Glutamatergic neuron (in vitro differentiated cells): ENCODE measurements around the gene SMARCAD1. TPM values are rescaled to one million over a fixed set of nuclear protein-coding genes. Genes with fewer than 3 reads are reported as not detected.
"Not testable (repeated sequence)": the region's sequence is repeated elsewhere in the genome, so short reads cannot be mapped to it uniquely, and the experiment has no call there.

Experiments used
- DNase-seq: peaks from one replicate; pipeline ENCODE4 v3.0.0; 2022
- H3K27ac Mint-ChIP-seq: one replicate; pipeline ENCODE4 v1.8.0; 2020; ENCODE audit warnings: mild to moderate bottlenecking, mixed read lengths, inconsistent platforms; ENCODE audit not compliant: unreplicated experiment
- H3K27me3 Mint-ChIP-seq: one replicate; pipeline ENCODE4 v1.8.0; 2020; ENCODE audit warnings: mild to moderate bottlenecking, moderate library complexity, mixed read lengths, inconsistent platforms; ENCODE audit not compliant: unreplicated experiment
- H3K36me3 Mint-ChIP-seq: one replicate; pipeline ENCODE4 v1.8.0; 2020; ENCODE audit warnings: mild to moderate bottlenecking, mixed read lengths, inconsistent platforms; ENCODE audit not compliant: unreplicated experiment
- H3K4me1 Mint-ChIP-seq: one replicate; pipeline ENCODE4 v1.8.0; 2020; ENCODE audit warnings: mild to moderate bottlenecking, low read depth, mixed read lengths, inconsistent platforms; ENCODE audit not compliant: unreplicated experiment
- H3K4me3 Mint-ChIP-seq: one replicate; pipeline ENCODE4 v1.8.0; 2020; ENCODE audit warnings: mild to moderate bottlenecking, mixed read lengths, inconsistent platforms; ENCODE audit not compliant: unreplicated experiment
- H3K9me3 Mint-ChIP-seq: one replicate; pipeline ENCODE4 v1.8.0; 2020; ENCODE audit warnings: mild to moderate bottlenecking, moderate library complexity, mixed read lengths, inconsistent platforms; ENCODE audit not compliant: unreplicated experiment
- total RNA-seq: library from RNA; stranded (reverse); fragmentation: NEBNext Ultra II Directional; extraction: Animal tissue kit (Norgen Biotek cat#: 25700); gene quantifications from one replicate; pipeline ENCODE4 v1.2.1, GENCODE V29; 2021; ENCODE audit not compliant: unreplicated experiment
- TF ChIP-seq, protein P1 (sequence below): fragments of 200-600 bp; sonication (generic); IDR thresholded peaks from one replicate; pipeline ENCODE4 v1.5.0; 2021; ENCODE audit not compliant: partially characterized antibody, unreplicated experiment

Gene SMARCAD1
- total RNA-seq, 1 donor from 2014 or later = 74.8 TPM

DNA sequence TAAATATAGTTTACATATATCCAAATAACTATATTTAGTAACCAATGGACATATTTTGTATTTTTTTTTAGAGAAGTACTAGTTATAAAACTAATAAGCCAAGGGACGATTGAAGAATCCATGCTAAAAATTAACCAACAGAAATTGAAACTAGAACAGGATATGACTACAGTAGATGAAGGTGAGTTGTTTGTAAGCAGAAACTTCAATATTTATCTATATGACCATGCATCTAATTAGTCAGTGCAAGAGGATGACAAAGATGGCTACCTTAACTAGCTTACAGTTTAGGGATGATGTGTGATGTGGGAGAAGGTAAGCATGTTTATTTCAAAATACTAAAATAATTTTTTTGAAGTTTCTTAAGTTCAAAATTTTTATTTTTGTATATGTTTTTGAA lies 77.2 kb downstream of the SMARCAD1 start:
- no peaks in the 10 kb centered on the region for H3K9me3 Mint-ChIP-seq
- TF ChIP-seq, protein P1, sequence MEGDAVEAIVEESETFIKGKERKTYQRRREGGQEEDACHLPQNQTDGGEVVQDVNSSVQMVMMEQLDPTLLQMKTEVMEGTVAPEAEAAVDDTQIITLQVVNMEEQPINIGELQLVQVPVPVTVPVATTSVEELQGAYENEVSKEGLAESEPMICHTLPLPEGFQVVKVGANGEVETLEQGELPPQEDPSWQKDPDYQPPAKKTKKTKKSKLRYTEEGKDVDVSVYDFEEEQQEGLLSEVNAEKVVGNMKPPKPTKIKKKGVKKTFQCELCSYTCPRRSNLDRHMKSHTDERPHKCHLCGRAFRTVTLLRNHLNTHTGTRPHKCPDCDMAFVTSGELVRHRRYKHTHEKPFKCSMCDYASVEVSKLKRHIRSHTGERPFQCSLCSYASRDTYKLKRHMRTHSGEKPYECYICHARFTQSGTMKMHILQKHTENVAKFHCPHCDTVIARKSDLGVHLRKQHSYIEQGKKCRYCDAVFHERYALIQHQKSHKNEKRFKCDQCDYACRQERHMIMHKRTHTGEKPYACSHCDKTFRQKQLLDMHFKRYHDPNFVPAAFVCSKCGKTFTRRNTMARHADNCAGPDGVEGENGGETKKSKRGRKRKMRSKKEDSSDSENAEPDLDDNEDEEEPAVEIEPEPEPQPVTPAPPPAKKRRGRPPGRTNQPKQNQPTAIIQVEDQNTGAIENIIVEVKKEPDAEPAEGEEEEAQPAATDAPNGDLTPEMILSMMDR = no peak
- H3K27me3 Mint-ChIP-seq = no peaks in the 10 kb centered on the region
- H3K36me3 Mint-ChIP-seq = no peaks in the 10 kb centered on the region
- H3K27ac Mint-ChIP-seq = no peak overlapping the region
- no peaks in the 10 kb centered on the region for H3K4me1 Mint-ChIP-seq
- H3K4me3 Mint-ChIP-seq = no peak overlapping the region
- DNase-seq = no peak

- H3K36me3 Mint-ChIP-seq = no peaks in the 10 kb centered on the region
- no peaks in the 10 kb centered on the region for H3K9me3 Mint-ChIP-seq
- TF ChIP-seq, protein P1 = no peak
- DNase-seq = no peak
- H3K4me1 Mint-ChIP-seq = no peaks in the 10 kb centered on the region
- H3K27me3 Mint-ChIP-seq = no peaks in the 10 kb centered on the region
- no peak overlapping the region for H3K4me3 Mint-ChIP-seq
- H3K27ac Mint-ChIP-seq = no peak overlapping the region
Observed at GRCh38 chr4:94285666-94286065, 78.0 kb downstream of the SMARCAD1 start.

GRCh38 chr4:94290245-94290644 lies 82.6 kb downstream of the SMARCAD1 start:
- Mint-ChIP-seq H3K4me3 (no peak overlapping the region), H3K27ac (no peak overlapping the region), H3K36me3 (no peaks in the 10 kb centered on the region), H3K27me3 (peaks cover 2% of the 10 kb centered on the region), H3K9me3 (no peaks in the 10 kb centered on the region), H3K4me1 (peaks cover 2% of the 10 kb centered on the region)
- TF ChIP-seq, protein P1 = peak; percentile 56
- DNase-seq = no peak

GRCh38 chr4:94293981-94294380 lies 86.3 kb downstream of the SMARCAD1 start:
- not testable (repeated sequence) for H3K27me3 Mint-ChIP-seq, DNase-seq, H3K36me3 Mint-ChIP-seq, H3K27ac Mint-ChIP-seq, H3K4me3 Mint-ChIP-seq, H3K4me1 Mint-ChIP-seq, H3K9me3 Mint-ChIP-seq

GRCh38 chr4:94295473-94295872 lies 87.8 kb downstream of the SMARCAD1 start:
- DNase-seq, H3K9me3 Mint-ChIP-seq, H3K4me3 Mint-ChIP-seq, H3K36me3 Mint-ChIP-seq, H3K27ac Mint-ChIP-seq, H3K4me1 Mint-ChIP-seq, H3K27me3 Mint-ChIP-seq: not testable (repeated sequence)

DNA sequence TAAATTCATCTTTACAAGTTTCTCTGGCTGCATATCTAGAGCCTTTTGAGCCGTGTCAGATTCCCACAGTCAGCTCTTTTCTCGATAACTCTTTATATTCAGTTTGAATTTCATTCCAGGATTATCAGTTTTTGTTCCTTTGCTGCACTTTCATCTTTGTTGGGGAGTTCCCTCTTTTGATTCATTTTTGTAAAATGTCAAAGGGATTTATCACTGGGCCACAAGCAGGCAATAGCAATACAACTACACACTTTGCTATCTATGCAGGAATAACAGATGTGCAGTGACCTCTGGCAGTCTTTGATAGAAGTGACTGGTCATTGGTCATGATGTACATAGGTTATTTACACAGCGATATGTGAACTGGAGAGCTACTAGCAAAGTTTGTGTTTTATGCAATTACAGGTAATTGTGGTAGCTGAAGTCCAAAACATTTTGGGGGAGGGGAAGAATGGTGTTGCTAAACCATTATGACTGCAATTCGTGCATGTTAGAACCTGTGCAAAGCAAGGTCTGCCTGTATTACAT lies 91.1 kb downstream of the SMARCAD1 start:
- no peaks in the 10 kb centered on the region for H3K27me3 Mint-ChIP-seq
- H3K4me3 Mint-ChIP-seq = no peak overlapping the region
- no peak for DNase-seq
- H3K36me3 Mint-ChIP-seq = no peaks in the 10 kb centered on the region
- TF ChIP-seq, protein P1 = no peak
- H3K27ac Mint-ChIP-seq = no peak overlapping the region
- H3K4me1 Mint-ChIP-seq = no peaks in the 10 kb centered on the region
- peaks cover 3% of the 10 kb centered on the region for H3K9me3 Mint-ChIP-seq
